PC-9 (cell line): ENCODE data around the gene BDH1.

Experiments used
- CTCF ChIP-seq: fragments of 200-600 bp; sonication (generic); conservative IDR thresholded peaks from 2 replicates; pipeline ENCODE4 v1.6.1; 2017; ENCODE audit warnings: mixed run types, antibody characterized with exemption, mild to moderate bottlenecking, moderate library complexity
- EZH2 ChIP-seq: fragments of 200-600 bp; sonication (generic); IDR thresholded peaks from 2 replicates; pipeline ENCODE4 v1.8.0; 2017; ENCODE audit warnings: antibody characterized with exemption, low read depth

DNA sequence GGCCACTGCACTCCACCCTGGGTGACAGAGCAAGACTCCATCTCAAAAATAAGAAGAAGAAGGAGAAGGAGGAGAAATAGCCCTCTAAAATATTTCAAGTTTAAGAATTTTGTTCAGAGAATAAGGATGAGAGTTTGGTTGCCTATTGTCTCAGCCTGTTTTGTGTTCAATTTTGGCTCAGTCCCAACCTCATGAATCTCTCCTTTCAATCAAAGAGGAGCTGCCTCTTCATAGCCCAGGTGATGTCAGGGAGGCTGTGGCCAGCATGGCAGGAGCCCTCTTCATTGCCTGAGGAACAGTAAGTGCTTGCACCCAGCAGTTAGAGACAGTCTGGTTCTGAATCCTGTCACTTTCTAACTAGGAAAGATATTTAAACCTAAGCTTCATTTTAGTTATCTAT, 55.0 kb downstream of the BDH1 start:
- no peak for TF ChIP-seq CTCF
- TF ChIP-seq EZH2: no peak
